Natural killer cell (primary cell): ENCODE data around the gene FGGY. TPM values are rescaled to one million over a fixed set of nuclear protein-coding genes. Genes with fewer than 3 reads are reported as not detected.

Experiments
- ATAC-seq, 3 donors: fragments of 150-1000 bp in 2 of 3; fragments of 200-7000 bp in 1 of 3; cut with Tn5 transposase; 1 replicate in 1 of 3; 2 replicates in 2 of 3; pipeline ENCODE4 v1.10.0; 2021; ENCODE audit warnings: mild to moderate bottlenecking in 2 of 3, moderate library complexity in 2 of 3
- DNase-seq, 2 donors: peaks; one replicate each; pipeline versions ENCODE4 v3.0.0 to v3.0.0-alpha.2; 2013 to 2021; ENCODE audit warnings: mixed read lengths in 1 of 2
- H3K27ac ChIP-seq: one replicate; pipeline ENCODE4 v1.5.1; 2013; ENCODE audit warnings: mild to moderate bottlenecking, low read length
- H3K27me3 ChIP-seq: one replicate; pipeline ENCODE4 v1.6.1; 2013; ENCODE audit warnings: low read length; ENCODE audit not compliant: control insufficient read depth, insufficient read depth
- H3K36me3 ChIP-seq: one replicate; pipeline ENCODE4 v1.6.1; 2013; ENCODE audit warnings: low read length; ENCODE audit not compliant: control insufficient read depth, insufficient read depth
- H3K4me1 ChIP-seq: one replicate; pipeline ENCODE4 v1.6.1; 2013; ENCODE audit warnings: low read length; ENCODE audit not compliant: control insufficient read depth, insufficient read depth
- H3K4me3 ChIP-seq: one replicate; pipeline ENCODE4 v1.5.1; 2013; ENCODE audit warnings: low read length
- H3K9me3 ChIP-seq: one replicate; pipeline ENCODE4 v1.6.1; 2013; ENCODE audit warnings: low read length; ENCODE audit not compliant: control insufficient read depth, insufficient read depth
- H3K27ac Mint-ChIP-seq, 2 donors: one replicate each; pipeline ENCODE4 v1.8.0; 2022; ENCODE audit warnings: mild to moderate bottlenecking in 2 of 2, mixed read lengths in 2 of 2, moderate library complexity in 1 of 2
- H3K27me3 Mint-ChIP-seq, 2 donors: one replicate each; pipeline ENCODE4 v1.8.0; 2022; ENCODE audit warnings: low read depth in 2 of 2, mixed read lengths in 2 of 2
- H3K36me3 Mint-ChIP-seq: one replicate; pipeline ENCODE4 v1.8.0; 2022; ENCODE audit warnings: mixed read lengths
- H3K4me1 Mint-ChIP-seq, 2 donors: one replicate each; pipeline ENCODE4 v1.8.0; 2022; ENCODE audit warnings: mixed read lengths in 2 of 2
- H3K4me3 Mint-ChIP-seq: one replicate; pipeline ENCODE4 v1.8.0; 2022; ENCODE audit warnings: mild to moderate bottlenecking, moderate library complexity, mixed read lengths
- H3K9me3 Mint-ChIP-seq, 2 donors: one replicate each; pipeline ENCODE4 v1.8.0; 2022; ENCODE audit warnings: mixed read lengths in 2 of 2
- WGBS: methylation state at CpG from one replicate; pipeline ENCODE4 v1.1.7; 2013; ENCODE audit warnings: missing lambda C conversion rate; ENCODE audit not compliant: insufficient coverage; 5-methylcytosine and 5-hydroxymethylcytosine counted together
- intact Hi-C: fragments of 100-400 bp; cut with micrococcal nuclease; formaldehyde crosslinking; loops from one replicate; pipeline ENCODE4 v1.14.2; 2022
- total RNA-seq, 4 donors: library from RNA; stranded (reverse); fragments of 120-200 nt in 1 of 4; gene quantifications; one replicate each; pipeline versions ENCODE4 v1.2.3 to v1.2.4, GENCODE V29; 2013 to 2022
- TF ChIP-seq, protein P1 (sequence below): fragments of 200-600 bp; IDR thresholded peaks from one replicate; pipeline ENCODE4 v1.8.0; 2022; ENCODE audit warnings: antibody characterized with exemption

FGGY gene
- total RNA-seq, 3 donors from 2014 or later (not counting 1 experiment from before 2014, with no cell fraction given): 21.8 to 31.5 (median 21.8) TPM

- peaks cover 23 to 25% of the 10 kb centered on the region in 2 donors for H3K4me1 Mint-ChIP-seq
- ATAC-seq: no peak
- no peak overlapping the region for H3K4me3 ChIP-seq
Measured at GRCh38 chr1:59695252-59695651, 398.4 kb downstream of the FGGY start.

DNA sequence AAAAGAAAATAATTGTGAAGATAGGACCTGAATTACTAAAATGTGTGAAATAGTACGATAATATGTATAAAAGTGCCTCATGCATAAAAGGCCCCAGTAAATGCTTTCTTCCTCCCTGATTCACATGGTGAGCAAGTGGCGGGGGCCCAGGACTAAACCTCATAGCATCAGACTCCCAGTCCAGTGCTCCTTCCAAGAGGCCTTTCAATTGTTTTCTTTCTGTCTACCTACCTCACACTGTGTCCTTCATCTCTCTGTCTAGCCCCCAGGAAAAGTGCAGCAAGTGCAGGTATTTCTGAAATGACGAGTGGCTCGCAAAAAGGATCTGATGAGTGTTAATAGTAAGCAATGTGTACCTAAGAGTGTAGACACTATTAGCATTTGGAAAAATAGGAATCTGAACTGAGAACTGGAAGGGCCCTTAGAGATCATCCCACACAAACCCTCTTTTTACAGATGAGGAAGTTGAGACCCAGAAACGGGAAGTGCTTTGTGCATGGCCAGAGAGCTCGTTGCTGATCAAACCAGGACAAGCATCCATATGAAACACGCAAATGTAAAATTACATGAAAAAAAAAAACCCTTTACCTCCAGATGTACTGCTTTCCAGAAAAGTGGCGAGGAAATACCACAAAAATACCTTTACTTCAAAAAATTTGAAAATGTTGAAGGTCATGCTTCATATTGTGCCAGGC is 399.7 kb downstream of the FGGY start:
- H3K36me3 Mint-ChIP-seq: no peaks in the 10 kb centered on the region
- H3K4me1 ChIP-seq: peaks cover 5% of the 10 kb centered on the region
- peak overlapping the region in 1 of 2 donors; percentile 78 for H3K27ac Mint-ChIP-seq
- WGBS: 60% methylated on average over 7 of the region's 8 CpGs
- TF ChIP-seq, protein P1, sequence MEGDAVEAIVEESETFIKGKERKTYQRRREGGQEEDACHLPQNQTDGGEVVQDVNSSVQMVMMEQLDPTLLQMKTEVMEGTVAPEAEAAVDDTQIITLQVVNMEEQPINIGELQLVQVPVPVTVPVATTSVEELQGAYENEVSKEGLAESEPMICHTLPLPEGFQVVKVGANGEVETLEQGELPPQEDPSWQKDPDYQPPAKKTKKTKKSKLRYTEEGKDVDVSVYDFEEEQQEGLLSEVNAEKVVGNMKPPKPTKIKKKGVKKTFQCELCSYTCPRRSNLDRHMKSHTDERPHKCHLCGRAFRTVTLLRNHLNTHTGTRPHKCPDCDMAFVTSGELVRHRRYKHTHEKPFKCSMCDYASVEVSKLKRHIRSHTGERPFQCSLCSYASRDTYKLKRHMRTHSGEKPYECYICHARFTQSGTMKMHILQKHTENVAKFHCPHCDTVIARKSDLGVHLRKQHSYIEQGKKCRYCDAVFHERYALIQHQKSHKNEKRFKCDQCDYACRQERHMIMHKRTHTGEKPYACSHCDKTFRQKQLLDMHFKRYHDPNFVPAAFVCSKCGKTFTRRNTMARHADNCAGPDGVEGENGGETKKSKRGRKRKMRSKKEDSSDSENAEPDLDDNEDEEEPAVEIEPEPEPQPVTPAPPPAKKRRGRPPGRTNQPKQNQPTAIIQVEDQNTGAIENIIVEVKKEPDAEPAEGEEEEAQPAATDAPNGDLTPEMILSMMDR: no peak
- H3K36me3 ChIP-seq: no peaks in the 10 kb centered on the region
- H3K4me3 ChIP-seq: no peak overlapping the region
- intact Hi-C loops: loop anchor here (5.0 kb wide), 1 partner anchor 1179 kb away; no protein-coding TSS in a partner anchor
- peaks cover 23 to 25% of the 10 kb centered on the region in 2 donors for H3K4me1 Mint-ChIP-seq
- DNase-seq: no peak
- ATAC-seq: peak in 1 of 3 donors; percentile 50
- H3K4me3 Mint-ChIP-seq: peak overlapping the region; percentile 72
- H3K9me3 Mint-ChIP-seq: no peaks in the 10 kb centered on the region
- peaks cover 0 to 4% of the 10 kb centered on the region in 2 donors for H3K27me3 Mint-ChIP-seq
- no peaks in the 10 kb centered on the region for H3K9me3 ChIP-seq
- no peak overlapping the region for H3K27ac ChIP-seq
- H3K27me3 ChIP-seq: no peaks in the 10 kb centered on the region

More at GRCh38 chr1:59695252-59695651, 398.4 kb downstream of the FGGY start:
- no peaks in the 10 kb centered on the region for H3K9me3 Mint-ChIP-seq
- no peak overlapping the region for H3K4me3 Mint-ChIP-seq
- no peak for DNase-seq
- TF ChIP-seq, protein P1: no peak
- intact Hi-C loops: loop anchor here (5.0 kb wide), 1 partner anchor 1178 kb away; no protein-coding TSS in a partner anchor
- Histone ChIP-seq H3K4me1 (peaks cover 5% of the 10 kb centered on the region), H3K36me3 (no peaks in the 10 kb centered on the region), H3K9me3 (no peaks in the 10 kb centered on the region), H3K27me3 (no peaks in the 10 kb centered on the region), H3K27ac (no peak overlapping the region)
- peaks cover 0 to 4% of the 10 kb centered on the region in 2 donors for H3K27me3 Mint-ChIP-seq
- WGBS: 90% methylated on average over 5 of the region's 5 CpGs
- no peak overlapping the region for H3K27ac Mint-ChIP-seq
- H3K36me3 Mint-ChIP-seq: no peaks in the 10 kb centered on the region

DNA sequence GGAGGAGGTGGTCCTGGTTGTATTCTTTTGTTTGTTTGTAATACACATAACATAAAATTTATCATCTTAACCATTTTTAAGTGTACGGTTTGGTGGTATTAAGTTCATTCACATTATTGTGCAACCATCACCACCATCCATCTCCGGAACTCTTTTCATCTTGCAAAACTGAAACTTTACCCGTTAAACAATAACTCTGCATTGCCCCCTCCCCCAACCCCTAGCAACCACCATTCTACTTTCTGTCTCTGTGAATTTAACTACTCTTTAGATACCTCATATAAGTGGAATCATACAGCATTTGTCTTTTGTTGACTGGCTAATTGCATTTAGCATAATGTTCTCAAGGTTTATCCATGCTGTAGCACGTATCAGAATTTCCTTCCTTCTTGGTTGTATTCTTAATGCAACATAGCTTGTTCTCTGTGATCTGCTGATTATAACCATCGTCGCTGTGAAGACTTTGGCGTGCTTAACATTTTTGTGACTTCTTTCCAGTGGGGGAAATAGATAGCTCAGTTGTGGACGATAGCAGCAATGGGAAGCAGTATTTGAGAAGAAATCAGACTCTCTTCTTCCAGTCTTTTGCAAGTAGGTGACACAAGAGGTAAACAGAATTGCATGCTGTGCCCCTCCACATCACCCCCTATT is 400.4 kb downstream of the FGGY start:
- Histone ChIP-seq H3K36me3 (no peaks in the 10 kb centered on the region), H3K27ac (no peak overlapping the region), H3K9me3 (no peaks in the 10 kb centered on the region), H3K27me3 (no peaks in the 10 kb centered on the region), H3K4me3 (no peak overlapping the region), H3K4me1 (peaks cover 5% of the 10 kb centered on the region)
- Mint-ChIP-seq H3K27ac (peak overlapping the region in 1 of 2 donors; percentile 78), H3K27me3 (peaks cover 0 to 4% of the 10 kb centered on the region in 2 donors), H3K9me3 (no peaks in the 10 kb centered on the region), H3K4me1 (peaks cover 23 to 25% of the 10 kb centered on the region in 2 donors), H3K36me3 (no peaks in the 10 kb centered on the region), H3K4me3 (peak overlapping the region; percentile 72)
- ATAC-seq (peak; percentile 36 to 49 (median 46)), DNase-seq (peak in 1 of 2 donors; percentile 50)
- 18% methylated on average over 7 of the region's 8 CpGs for WGBS
- intact Hi-C loops: loop anchor here (5.0 kb wide), 1 partner anchor 1180 kb away; no protein-coding TSS in a partner anchor
- TF ChIP-seq, protein P1: no peak
